ENCODE results near the gene SLC5A10.

GRCh38 chr17:18993905-18994526, 42.1 kb downstream of the SLC5A10 start:
- TF ChIP-seq CTCF (conservative IDR thresholded peaks at IDR 0.05) (no peak), ZFX (IDR thresholded peaks at IDR 0.05) (no peak)

Measured in C4-2B (cell line).